PC-3 (cell line): ENCODE data around the gene ELK4. TPM values are rescaled to one million over a fixed set of nuclear protein-coding genes. Genes with fewer than 3 reads are reported as not detected.

Experiments used
- ATAC-seq: fragments of 200-7000 bp; cut with Tn5 transposase; 2 replicates; pipeline ENCODE4 v1.9.1; 2020; ENCODE audit warnings: mild to moderate bottlenecking, moderate library complexity
- BruUV-seq: library from RNA; stranded (reverse); fragments of 400-500 nt; replicated peaks from 2 replicates; lab custom pipeline; 2021; lab: Mats Ljungman, UMichigan
- CTCF ChIA-PET: fragments of 300-600 bp; sonication (Branson Sonifier 250); formaldehyde crosslinking; loops from one replicate; lab custom pipeline; 2022; ENCODE audit warnings: antibody characterized with exemption; lab: Charles Lee
- POLR2A ChIA-PET: fragments of 300-600 bp; sonication (Branson Sonifier 250); formaldehyde crosslinking; loops from one replicate; lab custom pipeline; 2022; ENCODE audit warnings: antibody characterized with exemption; ENCODE audit not compliant: unreplicated experiment; lab: Charles Lee
- DNase-seq: peaks from one replicate; pipeline ENCODE4 v3.0.0-alpha.2; 2015
- H2AFZ ChIP-seq: fragments of 300-600 bp; sonication (generic); 2 replicates; pipeline ENCODE4 v1.6.0; 2016; ENCODE audit warnings: antibody characterized with exemption, low read length
- H3F3A ChIP-seq: fragments of 300-600 bp; sonication (generic); one replicate; pipeline ENCODE4 v1.6.0; 2017; ENCODE audit warnings: antibody characterized with exemption, low read length, control low read depth, mild to moderate bottlenecking; ENCODE audit not compliant: unreplicated experiment
- H3K27ac ChIP-seq: fragments of 300-600 bp; sonication (generic); 2 replicates; pipeline ENCODE4 v1.5.1; 2016; ENCODE audit warnings: mild to moderate bottlenecking, low read length
- H3K27me3 ChIP-seq: fragments of 300-600 bp; sonication (generic); 2 replicates; pipeline ENCODE4 v1.6.1; 2016; ENCODE audit warnings: low read length, mixed read lengths
- H3K36me3 ChIP-seq: fragments of 300-600 bp; sonication (generic); 2 replicates; pipeline ENCODE4 v1.6.1; 2016; ENCODE audit warnings: low read depth, mixed run types, low read length, mixed read lengths
- H3K4me1 ChIP-seq: fragments of 300-600 bp; sonication (generic); 2 replicates; pipeline ENCODE4 v1.5.1; 2016; ENCODE audit warnings: low read length; ENCODE audit not compliant: insufficient read depth
- H3K4me2 ChIP-seq: fragments of 300-600 bp; sonication (generic); 2 replicates; pipeline ENCODE4 v1.6.0; 2016; ENCODE audit warnings: low read length
- H3K4me3 ChIP-seq: fragments of 300-600 bp; sonication (generic); 2 replicates; pipeline ENCODE4 v1.5.1; 2016; ENCODE audit warnings: mild to moderate bottlenecking, low read length, mixed read lengths
- H3K79me2 ChIP-seq: fragments of 300-600 bp; sonication (generic); 2 replicates; pipeline ENCODE4 v1.6.1; 2017; ENCODE audit warnings: low read length, mixed read lengths
- H3K9ac ChIP-seq: fragments of 300-600 bp; sonication (generic); 2 replicates; pipeline ENCODE4 v1.6.0; 2016; ENCODE audit warnings: mild to moderate bottlenecking, low read length
- H3K9me2 ChIP-seq: fragments of 300-600 bp; sonication (generic); replicated peaks from 2 replicates; pipeline ENCODE4 v1.6.1; 2016; ENCODE audit warnings: mixed run types, low read length, mixed read lengths
- H3K9me3 ChIP-seq: fragments of 300-600 bp; sonication (generic); 2 replicates; pipeline ENCODE4 v1.6.1; 2016; ENCODE audit warnings: low read length, mixed read lengths
- H4K20me1 ChIP-seq: fragments of 300-600 bp; sonication (generic); 2 replicates; pipeline ENCODE4 v1.6.1; 2016; ENCODE audit warnings: low read length, mixed read lengths
- CTCF ChIP-seq: fragments of 300-600 bp; sonication (generic); conservative IDR thresholded peaks from 2 replicates; pipeline ENCODE4 v1.5.1; 2017; ENCODE audit warnings: antibody characterized with exemption, low read depth, mild to moderate bottlenecking, low read length
- EZH2 ChIP-seq: fragments of 300-600 bp; sonication (generic); IDR thresholded peaks from one replicate; pipeline ENCODE4 v1.6.1; 2017; ENCODE audit warnings: antibody characterized with exemption, mild to moderate bottlenecking, low read length; ENCODE audit not compliant: unreplicated experiment
- EZH2phosphoT487 ChIP-seq: fragments of 300-600 bp; sonication (generic); IDR thresholded peaks from 2 replicates; pipeline ENCODE4 v1.6.1; 2018; ENCODE audit warnings: mild to moderate bottlenecking, antibody characterized with exemption, low read length, borderline replicate concordance
- intact Hi-C: fragments of 100-400 bp; cut with micrococcal nuclease; formaldehyde crosslinking; loops from 2 replicates; pipeline ENCODE4 v1.9.0; 2023
- total RNA-seq: library from RNA; depleted of rRNA; stranded (reverse); fragments of >200 nt; gene quantifications from 2 replicates; pipeline ENCODE4 v1.2.3, GENCODE V29; 2014

ELK4 gene
- total RNA-seq, 1 experiment from 2014 or later = 16.3 TPM

- H2AFZ ChIP-seq = no peak overlapping the region
- ATAC-seq (no peak), DNase-seq (no peak)
- TF ChIP-seq EZH2phosphoT487 = no peak
- TF ChIP-seq EZH2 = no peak
- no peak for TF ChIP-seq CTCF
- peaks cover 59% of the 10 kb centered on the region for H3K79me2 ChIP-seq
- no TSS peak for BruUV-seq
- no peaks in the 10 kb centered on the region for H3F3A ChIP-seq
- no peak overlapping the region for H3K27ac ChIP-seq
- no peaks in the 10 kb centered on the region for H4K20me1 ChIP-seq
- no peaks in the 10 kb centered on the region for H3K9me3 ChIP-seq
- no peaks in the 10 kb centered on the region for H3K36me3 ChIP-seq
- ChIA-PET CTCF (interaction anchor here (0.5 kb wide), 1 partner anchor 95 kb away, joined by 3 read pairs; no protein-coding TSS in a partner anchor), POLR2A (no interaction called here)
- H3K9me2 ChIP-seq = no peaks in the 10 kb centered on the region
- H3K9ac ChIP-seq = no peak overlapping the region
- no peak overlapping the region for H3K4me3 ChIP-seq
- H3K27me3 ChIP-seq = no peaks in the 10 kb centered on the region
- no peak overlapping the region for H3K4me2 ChIP-seq
- intact Hi-C loops = no loop called here
- H3K4me1 ChIP-seq = peaks cover 53% of the 10 kb centered on the region
These were observed 39.0 kb upstream of the ELK4 start for GRCh38 chr1:205670611-205671430.

GRCh38 chr1:205670150-205670446, 38.3 kb upstream of the ELK4 start:
- H3K4me2 ChIP-seq = no peak overlapping the region
- DNase-seq (no peak), ATAC-seq (no peak)
- H3K9ac ChIP-seq = no peak overlapping the region
- H3K9me2 ChIP-seq = no peaks in the 10 kb centered on the region
- no TSS peak for BruUV-seq
- no peaks in the 10 kb centered on the region for H3K36me3 ChIP-seq
- POLR2A ChIA-PET = no interaction called here
- H2AFZ ChIP-seq = no peak overlapping the region
- H3K9me3 ChIP-seq = no peaks in the 10 kb centered on the region
- TF ChIP-seq CTCF (no peak), EZH2phosphoT487 (no peak), EZH2 (no peak)
- no peaks in the 10 kb centered on the region for H3K27me3 ChIP-seq
- peaks cover 58% of the 10 kb centered on the region for H3K79me2 ChIP-seq
- no peaks in the 10 kb centered on the region for H3F3A ChIP-seq
- peaks cover 60% of the 10 kb centered on the region for H3K4me1 ChIP-seq
- no peak overlapping the region for H3K27ac ChIP-seq
- intact Hi-C loops = no loop called here
- no peaks in the 10 kb centered on the region for H4K20me1 ChIP-seq
- H3K4me3 ChIP-seq = no peak overlapping the region
- CTCF ChIA-PET = no interaction called here
